Stimulated activated CD8-positive, alpha-beta memory T cell treated with anti-CD3 and anti-CD28 coated beads, Interleukin-4, amount 100 ng/mL, for 24 hours (primary cell): Measurements from ENCODE around the gene LPCAT4.
"Not testable (repeated sequence)": the region's sequence is repeated elsewhere in the genome, so short reads cannot be mapped to it uniquely, and the experiment has no call there.

Source experiments
- DNase-seq: peaks from one replicate; pipeline ENCODE4 v3.0.0-alpha.2; 2020; ENCODE audit warnings: low read depth

The LPCAT4 gene

GRCh38 chr15:34362047-34362773 lies 4.8 kb downstream of the LPCAT4 start:
- DNase-seq, result no peak

DNA sequence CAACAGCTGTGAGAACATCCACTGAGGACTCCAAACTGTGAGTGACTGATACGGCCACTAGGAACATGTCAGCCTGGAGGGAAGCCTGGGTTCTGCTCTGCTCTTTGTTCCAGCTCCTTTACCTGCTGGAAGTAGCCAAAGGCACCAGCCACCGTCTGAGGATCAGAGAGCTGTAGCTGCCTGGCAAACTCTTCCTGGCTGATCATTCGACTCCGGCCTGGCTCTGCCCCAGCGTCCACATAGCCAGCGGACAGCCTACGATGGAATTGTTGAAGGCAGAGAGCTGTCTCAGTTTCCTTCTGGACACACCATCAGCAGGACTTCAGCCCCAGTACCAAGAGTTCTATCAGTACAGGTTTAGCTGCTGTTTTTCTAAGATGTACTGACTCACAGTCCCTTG lies 5.7 kb downstream of the LPCAT4 start:
- no peak for DNase-seq

GRCh38 chr15:34360298-34360697 lies 6.7 kb downstream of the LPCAT4 start:
- no peak for DNase-seq

- no peak for DNase-seq
These were observed 7.6 kb downstream of the LPCAT4 start for GRCh38 chr15:34359416-34359815.

DNA sequence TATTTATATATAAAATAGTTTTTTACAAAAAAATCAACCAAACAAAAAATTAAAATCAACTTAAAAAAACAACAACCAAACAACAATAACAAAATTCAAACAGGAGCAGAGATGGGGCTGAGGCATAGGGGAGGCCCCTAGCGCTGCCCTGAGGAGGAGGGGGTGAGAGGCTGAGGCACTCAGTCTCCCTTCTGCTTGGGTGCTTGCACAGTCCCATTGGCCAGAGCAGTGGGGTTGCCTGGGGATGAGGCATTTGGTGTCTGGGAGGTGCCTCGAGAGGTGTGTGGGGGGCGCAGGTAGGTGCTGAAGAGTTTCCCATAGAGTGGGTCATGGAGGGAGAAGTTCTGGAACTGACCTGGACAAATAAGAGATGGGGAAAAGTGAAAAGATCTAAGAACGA lies 8.0 kb downstream of the LPCAT4 start:
- DNase-seq, result no peak

DNA sequence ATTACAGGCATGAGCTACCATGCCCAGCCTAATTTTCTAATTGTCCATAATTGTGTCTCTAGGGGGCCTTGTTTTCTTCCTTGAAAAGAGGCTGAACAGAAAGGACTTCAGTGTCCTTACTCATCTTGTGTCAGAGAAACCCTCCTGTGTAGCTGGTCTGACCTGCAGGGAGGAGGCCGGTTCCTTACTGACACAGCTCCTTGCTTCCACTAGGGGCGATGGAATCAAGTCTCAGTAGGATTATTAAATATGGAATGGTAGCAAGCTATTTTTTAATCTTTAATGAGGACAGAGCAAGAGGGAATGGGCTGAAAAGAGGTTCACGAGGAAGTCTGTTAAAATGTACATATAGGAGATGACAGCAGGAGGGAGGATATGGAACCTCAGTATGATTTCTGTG lies 8.6 kb downstream of the LPCAT4 start:
- no peak for DNase-seq

- DNase-seq, result no peak
These were observed 9.3 kb downstream of the LPCAT4 start for GRCh38 chr15:34357653-34358052.

GRCh38 chr15:34355241-34355640 lies 11.8 kb downstream of the LPCAT4 start:
- DNase-seq, result no peak

DNA sequence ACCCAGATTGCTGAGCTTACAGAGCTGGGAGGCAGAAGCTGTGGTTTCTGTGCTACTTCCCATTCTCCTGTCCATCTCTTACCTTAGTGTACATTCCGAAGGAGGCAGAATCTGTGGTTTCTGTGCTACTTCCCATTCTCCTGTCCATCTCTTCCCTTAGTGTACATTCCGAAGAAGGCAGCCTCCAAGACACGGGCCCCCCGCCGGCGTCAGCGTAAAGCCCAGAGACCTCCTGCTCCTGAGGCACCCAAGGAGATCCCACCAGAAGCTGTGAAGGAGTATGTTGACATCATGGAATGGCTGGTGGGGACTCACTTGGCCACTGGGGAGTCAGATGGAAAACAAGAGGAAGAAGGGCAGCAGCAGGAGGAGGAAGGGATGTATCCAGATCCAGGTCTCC lies 12.7 kb downstream of the LPCAT4 start:
- DNase-seq, result no peak

DNA sequence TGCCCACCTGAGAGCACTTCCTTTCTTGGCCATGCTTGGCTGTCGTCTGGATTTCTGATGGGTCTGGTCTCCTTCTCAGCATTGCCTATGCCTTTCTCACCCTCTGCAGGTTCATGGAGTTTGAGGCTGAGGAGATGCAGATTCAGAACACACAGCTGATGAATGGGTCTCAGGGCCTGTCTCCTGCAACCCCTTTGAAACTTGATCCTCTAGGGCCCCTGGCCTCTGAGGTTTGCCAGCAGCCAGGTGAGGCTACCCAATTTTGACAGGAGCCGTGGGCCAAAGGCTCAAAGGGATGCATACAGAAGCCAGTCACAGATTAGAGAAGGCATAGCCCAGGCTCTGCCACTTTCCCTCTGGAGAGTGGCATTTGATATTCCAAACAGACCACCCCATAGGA lies 13.4 kb downstream of the LPCAT4 start:
- no peak for DNase-seq

DNA sequence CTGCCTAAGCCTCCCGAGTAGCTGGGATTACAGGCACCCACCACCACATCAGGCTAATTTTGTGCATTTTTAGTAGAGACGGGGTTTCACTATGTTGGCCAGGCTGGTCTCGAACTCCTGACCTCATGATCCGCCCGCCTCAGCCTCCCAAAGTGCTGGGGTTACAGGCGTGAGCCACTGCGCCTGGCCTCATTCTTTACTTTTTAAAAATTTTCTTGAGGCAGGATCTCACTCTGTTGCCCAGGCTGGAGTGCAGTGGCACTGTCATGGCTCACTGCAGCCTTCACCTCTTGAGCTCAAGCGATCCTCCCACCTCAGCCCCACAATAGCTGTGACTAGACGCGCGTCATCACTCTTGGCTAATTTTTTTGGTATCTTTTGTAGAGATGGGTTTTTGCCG lies 14.0 kb downstream of the LPCAT4 start:
- DNase-seq, result not testable (repeated sequence)

GRCh38 chr15:34349769-34350168 lies 17.2 kb downstream of the LPCAT4 start:
- no peak for DNase-seq

DNA sequence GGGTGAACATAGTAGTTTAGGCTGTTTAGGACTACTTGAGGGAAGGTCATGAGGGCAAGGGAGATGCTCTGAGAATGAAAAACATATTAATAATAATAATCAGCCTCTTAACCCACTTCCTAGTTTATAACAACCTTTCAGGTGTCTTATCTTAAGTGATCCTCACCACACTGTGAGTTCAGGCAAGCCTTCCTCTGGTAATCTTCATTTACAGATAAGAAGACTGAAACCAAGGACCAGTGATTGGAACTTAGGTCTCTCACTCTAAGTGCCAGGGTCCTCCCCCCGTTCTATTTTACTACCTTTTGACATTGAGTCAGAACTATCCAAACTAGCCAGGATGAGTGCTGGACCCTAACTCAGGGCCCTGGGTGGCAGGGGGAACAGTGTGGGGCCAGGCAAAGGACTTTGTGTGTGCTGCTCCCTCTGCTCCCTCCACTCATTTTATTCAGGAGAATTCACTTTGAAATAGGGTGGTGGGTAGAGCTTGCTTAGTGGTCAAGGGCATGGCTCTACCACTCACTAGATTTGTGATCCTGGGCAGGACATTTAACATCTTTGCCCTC lies 18.2 kb downstream of the LPCAT4 start:
- DNase-seq, result no peak

DNA sequence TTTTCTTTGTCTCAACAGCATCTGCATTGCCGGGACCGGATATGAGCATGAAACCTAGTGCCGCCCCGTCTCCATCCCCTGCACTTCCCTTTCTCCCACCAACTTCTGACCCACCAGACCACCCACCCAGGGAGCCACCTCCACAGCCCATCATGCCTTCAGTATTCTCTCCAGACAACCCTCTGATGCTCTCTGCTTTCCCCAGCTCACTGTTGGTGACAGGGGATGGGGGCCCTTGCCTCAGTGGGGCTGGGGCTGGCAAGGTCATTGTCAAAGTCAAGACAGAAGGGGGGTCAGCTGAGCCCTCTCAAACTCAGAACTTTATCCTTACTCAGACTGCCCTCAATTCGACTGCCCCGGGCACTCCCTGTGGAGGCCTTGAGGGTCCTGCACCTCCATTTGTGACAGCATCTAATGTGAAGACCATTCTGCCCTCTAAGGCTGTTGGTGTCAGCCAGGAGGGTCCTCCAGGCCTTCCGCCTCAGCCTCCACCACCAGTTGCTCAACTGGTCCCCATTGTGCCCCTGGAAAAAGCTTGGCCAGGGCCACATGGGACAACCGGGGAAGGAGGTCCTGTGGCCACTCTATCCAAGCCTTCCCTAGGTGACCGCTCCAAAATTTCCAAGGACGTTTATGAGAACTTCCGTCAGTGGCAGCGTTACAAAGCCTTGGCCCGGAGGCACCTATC lies 18.9 kb downstream of the LPCAT4 start:
- DNase-seq, result no peak

DNA sequence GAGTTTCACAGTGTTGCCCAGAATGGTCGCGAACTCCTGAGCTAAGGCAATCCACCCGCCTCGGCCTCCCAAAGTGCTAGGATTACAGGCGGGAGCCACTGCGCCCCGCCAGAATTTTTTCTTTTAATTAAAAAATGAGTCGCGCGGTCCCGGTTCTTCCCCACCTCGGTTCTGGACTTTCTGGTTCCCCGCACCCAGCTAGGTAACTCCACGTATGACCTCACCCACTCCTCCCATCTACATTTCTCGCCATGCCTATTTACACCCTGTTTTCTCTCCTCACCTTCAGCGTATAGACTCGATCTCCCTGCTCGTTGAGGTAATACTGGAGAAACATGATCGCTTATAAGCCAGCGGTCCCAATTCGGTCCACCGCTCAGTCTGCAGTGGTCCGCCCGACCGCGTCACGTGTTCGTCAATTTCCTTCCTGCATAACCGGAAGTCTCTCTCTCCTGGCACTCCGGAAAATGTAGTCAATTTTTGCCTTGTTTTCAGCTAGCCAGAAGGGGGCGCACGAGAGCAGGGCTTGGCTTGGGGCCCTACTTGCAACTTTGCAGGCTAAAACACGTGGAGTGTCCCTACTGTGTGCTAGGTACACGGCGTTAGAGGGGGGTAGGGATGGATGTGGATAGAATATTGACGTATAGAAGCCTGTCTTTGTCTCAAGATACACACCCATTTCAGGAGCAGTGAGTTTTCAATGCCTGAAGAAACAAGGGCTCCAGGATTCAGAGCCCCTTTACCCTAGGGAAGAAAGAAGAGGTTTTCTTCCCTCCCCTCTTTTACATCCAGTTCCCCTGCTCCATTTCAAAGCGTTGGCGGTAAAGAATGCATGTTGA lies 24.0 kb downstream of the LPCAT4 start, which contains the start of the genes NOP10 and NUTM1:
Gene NOP10, minus strand, starts transcription at position 400 of the 839 bp plus-strand sequence. Its CDS starts 63 bp downstream, at position 337.
Gene NUTM1, plus strand, starts transcription at position 579 of the 839 bp plus-strand sequence. CDS start 382 bp downstream, outside the sequence.
- DNase-seq, result peak; percentile 93

DNA sequence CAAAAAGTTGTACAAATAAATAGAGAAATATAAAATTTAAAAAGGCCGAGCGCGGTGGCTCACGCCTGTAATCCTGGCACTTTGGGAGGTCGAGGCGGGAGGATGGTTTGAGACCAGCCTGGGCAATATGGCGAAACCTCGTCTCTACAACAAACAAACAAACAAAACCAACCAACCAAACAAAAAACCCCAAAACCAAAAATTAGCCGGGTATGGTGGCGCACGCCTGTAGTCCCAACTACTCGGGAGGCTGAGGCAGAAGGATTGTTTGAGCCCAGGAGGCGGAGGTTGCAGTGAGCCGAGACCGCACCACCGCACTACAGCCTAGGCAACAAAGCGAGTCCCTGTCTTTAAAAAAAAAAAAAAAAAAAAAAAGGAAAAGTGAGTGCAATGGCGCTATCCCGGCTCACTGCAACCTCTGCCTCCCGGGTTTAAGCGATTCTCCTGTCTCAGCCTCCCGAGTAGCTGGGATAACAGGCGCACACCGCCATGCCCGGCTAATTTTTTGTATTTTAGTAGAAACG lies 24.7 kb downstream of the LPCAT4 start:
- DNase-seq, result not testable (repeated sequence)

- DNase-seq, result no peak
These were observed 25.4 kb downstream of the LPCAT4 start for GRCh38 chr15:34341381-34342212.

- no peak for DNase-seq
These were observed 27.1 kb downstream of the LPCAT4 start for GRCh38 chr15:34339946-34340345.

GRCh38 chr15:34338347-34338746 lies 28.6 kb downstream of the LPCAT4 start:
- no peak for DNase-seq

DNA sequence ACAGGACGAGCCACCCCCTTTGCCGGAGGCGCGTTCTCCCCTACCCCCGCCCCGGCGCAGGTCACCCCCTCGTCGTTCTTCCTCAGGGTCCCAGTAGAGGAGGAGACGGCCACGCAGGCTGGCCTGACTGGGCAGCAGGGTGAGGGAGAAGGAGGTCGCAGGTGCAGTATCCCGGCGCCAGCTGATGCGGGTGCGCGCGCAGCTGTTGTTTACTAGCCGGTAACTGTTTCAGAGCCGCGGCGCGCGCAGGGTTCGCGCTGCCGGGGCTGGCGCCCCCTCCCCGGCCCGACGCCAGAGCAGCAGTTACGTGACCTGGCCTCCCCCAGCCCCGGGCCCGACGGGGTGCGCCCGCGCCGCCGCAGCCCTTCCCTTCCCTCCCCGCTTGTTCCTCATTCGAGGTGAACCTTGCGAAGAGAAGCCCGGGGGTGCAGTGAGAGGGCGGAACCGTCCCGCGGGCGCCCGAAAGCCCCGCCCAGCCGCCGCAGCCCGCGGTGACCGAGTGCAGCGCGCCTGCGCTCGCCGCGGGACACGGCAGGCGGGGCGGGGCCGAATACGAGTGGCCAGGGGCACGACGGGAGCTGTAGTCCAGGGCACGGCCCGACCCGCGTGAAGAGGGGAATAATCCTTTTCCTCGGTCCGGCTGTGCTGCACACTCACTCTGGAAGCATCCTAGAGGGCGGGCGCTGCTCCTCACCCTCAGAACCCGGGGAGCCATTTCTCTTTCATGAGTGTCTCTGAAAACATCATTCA lies 29.3 kb downstream of the LPCAT4 start, which contains the start of gene SLC12A6:
Gene SLC12A6, minus strand, starts transcription at position 225 of the 750 bp plus-strand sequence. CDS start 1,101 bp downstream, outside the sequence.
- DNase-seq, result peak; percentile 88
